ENCODE data around the gene EHMT1. TPM values are rescaled to one million over a fixed set of nuclear protein-coding genes. Genes with fewer than 3 reads are reported as not detected.

The EHMT1 gene
- total and polyA plus RNA-seq, 2 experiments from 2014 or later, result 162 to 177 TPM

GRCh38 chr9:137815256-137816255 is 196.8 kb downstream of the EHMT1 start:
- peaks cover 16% of the 10 kb centered on the region for H3K27me3 Mint-ChIP-seq (ENCODE audit: insufficient read depth, low read depth, poor library complexity)
- no peak for ATAC-seq
- H3K9me2 ChIP-seq (ENCODE audit: insufficient read depth), result no peaks in the 10 kb centered on the region
- no peak overlapping the region for H3K4me2 ChIP-seq
- no peaks in the 10 kb centered on the region for H3K79me2 ChIP-seq (replicated peaks; ENCODE audit: insufficient read depth)
- H3K36me3 Mint-ChIP-seq (ENCODE audit: low read depth), result peaks cover 65% of the 10 kb centered on the region
- H3K27ac ChIP-seq (ENCODE audit: low read depth), result no peak overlapping the region
- peaks cover 17% of the 10 kb centered on the region for H3K36me3 ChIP-seq (ENCODE audit: insufficient read depth)
- H3K27me3 ChIP-seq (ENCODE audit: insufficient read depth), result no peaks in the 10 kb centered on the region
- peaks cover 13% of the 10 kb centered on the region for H3K9me3 Mint-ChIP-seq
- TF ChIP-seq ZNF462 (CRISPR knock-in tag; IDR thresholded peaks at IDR 0.05) (no peak), EZH2 (IDR thresholded peaks at IDR 0.05; ENCODE audit: low read depth, unreplicated experiment) (no peak), STAT1 (IDR thresholded peaks at IDR 0.05; ENCODE audit: unreplicated experiment) (no peak), EZH2phosphoT487 (IDR thresholded peaks at IDR 0.05; ENCODE audit: unreplicated experiment) (no peak), NANOG (IDR thresholded peaks at IDR 0.05; ENCODE audit: borderline replicate concordance) (no peak), CREB1 (CRISPR knock-in tag; IDR thresholded peaks at IDR 0.05; ENCODE audit: low read depth) (no peak), ETS1 (IDR thresholded peaks at IDR 0.05) (no peak), JUNB (IDR thresholded peaks at IDR 0.05; ENCODE audit: unreplicated experiment) (no peak), CTCF (conservative IDR thresholded peaks at IDR 0.05; ENCODE audit: low read depth in 2 of 2) (no peak), POLR2AphosphoS5 (IDR thresholded peaks at IDR 0.05; ENCODE audit: low read depth) (no peak), ZNF331 (CRISPR knock-in tag; IDR thresholded peaks at IDR 0.05; ENCODE audit: low read depth) (no peak), ZNF114 (CRISPR knock-in tag; IDR thresholded peaks at IDR 0.05) (no peak)
- TF ChIP-seq, protein P1, sequence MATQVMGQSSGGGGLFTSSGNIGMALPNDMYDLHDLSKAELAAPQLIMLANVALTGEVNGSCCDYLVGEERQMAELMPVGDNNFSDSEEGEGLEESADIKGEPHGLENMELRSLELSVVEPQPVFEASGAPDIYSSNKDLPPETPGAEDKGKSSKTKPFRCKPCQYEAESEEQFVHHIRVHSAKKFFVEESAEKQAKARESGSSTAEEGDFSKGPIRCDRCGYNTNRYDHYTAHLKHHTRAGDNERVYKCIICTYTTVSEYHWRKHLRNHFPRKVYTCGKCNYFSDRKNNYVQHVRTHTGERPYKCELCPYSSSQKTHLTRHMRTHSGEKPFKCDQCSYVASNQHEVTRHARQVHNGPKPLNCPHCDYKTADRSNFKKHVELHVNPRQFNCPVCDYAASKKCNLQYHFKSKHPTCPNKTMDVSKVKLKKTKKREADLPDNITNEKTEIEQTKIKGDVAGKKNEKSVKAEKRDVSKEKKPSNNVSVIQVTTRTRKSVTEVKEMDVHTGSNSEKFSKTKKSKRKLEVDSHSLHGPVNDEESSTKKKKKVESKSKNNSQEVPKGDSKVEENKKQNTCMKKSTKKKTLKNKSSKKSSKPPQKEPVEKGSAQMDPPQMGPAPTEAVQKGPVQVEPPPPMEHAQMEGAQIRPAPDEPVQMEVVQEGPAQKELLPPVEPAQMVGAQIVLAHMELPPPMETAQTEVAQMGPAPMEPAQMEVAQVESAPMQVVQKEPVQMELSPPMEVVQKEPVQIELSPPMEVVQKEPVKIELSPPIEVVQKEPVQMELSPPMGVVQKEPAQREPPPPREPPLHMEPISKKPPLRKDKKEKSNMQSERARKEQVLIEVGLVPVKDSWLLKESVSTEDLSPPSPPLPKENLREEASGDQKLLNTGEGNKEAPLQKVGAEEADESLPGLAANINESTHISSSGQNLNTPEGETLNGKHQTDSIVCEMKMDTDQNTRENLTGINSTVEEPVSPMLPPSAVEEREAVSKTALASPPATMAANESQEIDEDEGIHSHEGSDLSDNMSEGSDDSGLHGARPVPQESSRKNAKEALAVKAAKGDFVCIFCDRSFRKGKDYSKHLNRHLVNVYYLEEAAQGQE (IDR thresholded peaks at IDR 0.05; ENCODE audit: unreplicated experiment), result no peak
- no peaks in the 10 kb centered on the region for H3K4me1 Mint-ChIP-seq
- no peak overlapping the region for H3K4me3 Mint-ChIP-seq
- no peaks in the 10 kb centered on the region; the same call in 1 of the 2 replicates for H4K20me1 ChIP-seq (replicated peaks; ENCODE audit: insufficient read depth)
- H3K4me3 ChIP-seq, result no peak overlapping the region
- no peaks in the 10 kb centered on the region for H3K4me1 ChIP-seq (ENCODE audit: insufficient read depth)
- DNase-seq (ENCODE audit: low spot score), result no peak
- no peak overlapping the region for H2AFZ ChIP-seq
- H3F3A ChIP-seq (replicated peaks; ENCODE audit: low read depth), result no peaks in the 10 kb centered on the region
- H3K27ac Mint-ChIP-seq, result peak overlapping the region; percentile 92
